ENCODE results near the gene CCDC171. TPM values are rescaled to one million over a fixed set of nuclear protein-coding genes. Genes with fewer than 3 reads are reported as not detected.

The CCDC171 gene
- total and polyA plus RNA-seq, 2 of the 13 experiments (the other 11 are each of a cell fraction or from before 2014, with no cell fraction given) = 0.95 to 2.5 TPM

DNA sequence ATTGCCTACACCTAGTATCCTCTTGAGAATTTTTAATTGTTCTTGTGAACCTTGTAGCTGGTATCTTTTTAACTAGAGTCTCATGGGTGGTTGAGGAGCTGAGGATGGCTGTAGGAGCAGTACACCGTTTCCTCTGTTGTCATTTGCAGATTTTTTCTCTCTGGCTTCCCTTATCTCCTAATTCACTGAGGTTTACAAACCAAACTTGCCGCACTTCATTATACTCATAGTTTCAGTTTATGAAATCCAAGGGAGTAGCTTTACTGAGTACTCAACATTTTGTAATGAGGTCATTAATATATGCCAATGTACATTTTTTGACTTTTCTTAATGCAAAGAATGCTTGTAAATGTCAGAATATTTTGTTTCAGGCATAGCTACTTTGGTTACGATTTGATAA, 154.2 kb downstream of the CCDC171 start:
- Histone ChIP-seq H4K20me1 (ENCODE audit: insufficient read depth, low read length) (no peaks in the 10 kb centered on the region), H3K27me3 (ENCODE audit: control insufficient read depth in 1 of 2, insufficient read depth in 2 of 2, low read length in 2 of 2) (no peaks in the 10 kb centered on the region), H3K9ac (ENCODE audit: insufficient read depth, low read depth, low read length) (no peak overlapping the region), H3K9me3 (ENCODE audit: low read length) (no peaks in the 10 kb centered on the region), H3K36me3 (replicated peaks in 1 of 2; ENCODE audit: control insufficient read depth in 1 of 2, insufficient read depth in 2 of 2, low read length in 2 of 2) (no peaks in the 10 kb centered on the region), H3K27ac (ENCODE audit: extremely low read length, insufficient read depth, low read length) (no peak overlapping the region), H3K4me3 (replicated peaks in 1 of 3; ENCODE audit: insufficient read depth in 1 of 3, low read depth in 2 of 3, low read length in 3 of 3) (no peak overlapping the region), H2AFZ (ENCODE audit: low read length) (no peak overlapping the region), H3K4me2 (ENCODE audit: low read depth, low read length) (no peak overlapping the region), H3K4me1 (ENCODE audit: insufficient read depth, low read length) (no peaks in the 10 kb centered on the region), H3K79me2 (ENCODE audit: insufficient read depth, low read length) (no peaks in the 10 kb centered on the region)
- ChIA-PET CTCF (ENCODE audit: low intra/inter-chr PET ratio, low total read pairs) (no interaction called here), POLR2A (no interaction called here)
- WGBS (ENCODE audit: low lambda C conversion rate) = 74% methylated on average over 3 of the region's 3 CpGs
- in situ Hi-C loops (cut with HindIII; ENCODE audit: extremely low pct_ligation_motif_present, low pct_unique_long_range_greater_than_20kb) = no loop called here
- BruUV-seq (replicated peaks) = no TSS peak
- TF ChIP-seq NFE2L2 (IDR thresholded peaks at IDR 0.05; ENCODE audit: low read length) (no peak), PHF20 (CRISPR knock-in tag; IDR thresholded peaks at IDR 0.05) (no peak), AGO2 (optimal IDR thresholded peaks at IDR 0.05; ENCODE audit: low read depth, low read length) (no peak), ZNF839 (CRISPR knock-in tag; IDR thresholded peaks at IDR 0.05; ENCODE audit: borderline replicate concordance) (no peak), RFXAP (CRISPR knock-in tag; IDR thresholded peaks at IDR 0.05; ENCODE audit: borderline replicate concordance) (no peak), NFYC (CRISPR knock-in tag; IDR thresholded peaks at IDR 0.05) (no peak), TP53 (CRISPR knock-in tag; conservative IDR thresholded peaks at IDR 0.05) (no peak), ZNF460 (CRISPR knock-in tag; IDR thresholded peaks at IDR 0.05; ENCODE audit: borderline replicate concordance) (no peak), CREB3 (CRISPR knock-in tag; IDR thresholded peaks at IDR 0.05) (no peak), GATA4 (IDR thresholded peaks at IDR 0.05; ENCODE audit: borderline replicate concordance, low read depth) (no peak), NR1H2 (CRISPR knock-in tag; IDR thresholded peaks at IDR 0.05; ENCODE audit: borderline replicate concordance, low read depth) (no peak), ZNF333 (CRISPR knock-in tag; IDR thresholded peaks at IDR 0.05; ENCODE audit: borderline replicate concordance) (no peak)
- TF ChIP-seq, protein P1, sequence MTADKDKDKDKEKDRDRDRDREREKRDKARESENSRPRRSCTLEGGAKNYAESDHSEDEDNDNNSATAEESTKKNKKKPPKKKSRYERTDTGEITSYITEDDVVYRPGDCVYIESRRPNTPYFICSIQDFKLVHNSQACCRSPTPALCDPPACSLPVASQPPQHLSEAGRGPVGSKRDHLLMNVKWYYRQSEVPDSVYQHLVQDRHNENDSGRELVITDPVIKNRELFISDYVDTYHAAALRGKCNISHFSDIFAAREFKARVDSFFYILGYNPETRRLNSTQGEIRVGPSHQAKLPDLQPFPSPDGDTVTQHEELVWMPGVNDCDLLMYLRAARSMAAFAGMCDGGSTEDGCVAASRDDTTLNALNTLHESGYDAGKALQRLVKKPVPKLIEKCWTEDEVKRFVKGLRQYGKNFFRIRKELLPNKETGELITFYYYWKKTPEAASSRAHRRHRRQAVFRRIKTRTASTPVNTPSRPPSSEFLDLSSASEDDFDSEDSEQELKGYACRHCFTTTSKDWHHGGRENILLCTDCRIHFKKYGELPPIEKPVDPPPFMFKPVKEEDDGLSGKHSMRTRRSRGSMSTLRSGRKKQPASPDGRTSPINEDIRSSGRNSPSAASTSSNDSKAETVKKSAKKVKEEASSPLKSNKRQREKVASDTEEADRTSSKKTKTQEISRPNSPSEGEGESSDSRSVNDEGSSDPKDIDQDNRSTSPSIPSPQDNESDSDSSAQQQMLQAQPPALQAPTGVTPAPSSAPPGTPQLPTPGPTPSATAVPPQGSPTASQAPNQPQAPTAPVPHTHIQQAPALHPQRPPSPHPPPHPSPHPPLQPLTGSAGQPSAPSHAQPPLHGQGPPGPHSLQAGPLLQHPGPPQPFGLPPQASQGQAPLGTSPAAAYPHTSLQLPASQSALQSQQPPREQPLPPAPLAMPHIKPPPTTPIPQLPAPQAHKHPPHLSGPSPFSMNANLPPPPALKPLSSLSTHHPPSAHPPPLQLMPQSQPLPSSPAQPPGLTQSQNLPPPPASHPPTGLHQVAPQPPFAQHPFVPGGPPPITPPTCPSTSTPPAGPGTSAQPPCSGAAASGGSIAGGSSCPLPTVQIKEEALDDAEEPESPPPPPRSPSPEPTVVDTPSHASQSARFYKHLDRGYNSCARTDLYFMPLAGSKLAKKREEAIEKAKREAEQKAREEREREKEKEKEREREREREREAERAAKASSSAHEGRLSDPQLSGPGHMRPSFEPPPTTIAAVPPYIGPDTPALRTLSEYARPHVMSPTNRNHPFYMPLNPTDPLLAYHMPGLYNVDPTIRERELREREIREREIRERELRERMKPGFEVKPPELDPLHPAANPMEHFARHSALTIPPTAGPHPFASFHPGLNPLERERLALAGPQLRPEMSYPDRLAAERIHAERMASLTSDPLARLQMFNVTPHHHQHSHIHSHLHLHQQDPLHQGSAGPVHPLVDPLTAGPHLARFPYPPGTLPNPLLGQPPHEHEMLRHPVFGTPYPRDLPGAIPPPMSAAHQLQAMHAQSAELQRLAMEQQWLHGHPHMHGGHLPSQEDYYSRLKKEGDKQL (CRISPR knock-in tag; IDR thresholded peaks at IDR 0.05; ENCODE audit: low read depth) = no peak
- TF ChIP-seq, protein P2, sequence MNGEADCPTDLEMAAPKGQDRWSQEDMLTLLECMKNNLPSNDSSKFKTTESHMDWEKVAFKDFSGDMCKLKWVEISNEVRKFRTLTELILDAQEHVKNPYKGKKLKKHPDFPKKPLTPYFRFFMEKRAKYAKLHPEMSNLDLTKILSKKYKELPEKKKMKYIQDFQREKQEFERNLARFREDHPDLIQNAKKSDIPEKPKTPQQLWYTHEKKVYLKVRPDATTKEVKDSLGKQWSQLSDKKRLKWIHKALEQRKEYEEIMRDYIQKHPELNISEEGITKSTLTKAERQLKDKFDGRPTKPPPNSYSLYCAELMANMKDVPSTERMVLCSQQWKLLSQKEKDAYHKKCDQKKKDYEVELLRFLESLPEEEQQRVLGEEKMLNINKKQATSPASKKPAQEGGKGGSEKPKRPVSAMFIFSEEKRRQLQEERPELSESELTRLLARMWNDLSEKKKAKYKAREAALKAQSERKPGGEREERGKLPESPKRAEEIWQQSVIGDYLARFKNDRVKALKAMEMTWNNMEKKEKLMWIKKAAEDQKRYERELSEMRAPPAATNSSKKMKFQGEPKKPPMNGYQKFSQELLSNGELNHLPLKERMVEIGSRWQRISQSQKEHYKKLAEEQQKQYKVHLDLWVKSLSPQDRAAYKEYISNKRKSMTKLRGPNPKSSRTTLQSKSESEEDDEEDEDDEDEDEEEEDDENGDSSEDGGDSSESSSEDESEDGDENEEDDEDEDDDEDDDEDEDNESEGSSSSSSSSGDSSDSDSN (CRISPR knock-in tag; IDR thresholded peaks at IDR 0.05) = no peak
- ATAC-seq (no peak), DNase-seq (ENCODE audit: low spot score) (no peak), FAIRE-seq (no peak)
- intact Hi-C loops (cut with micrococcal nuclease; ENCODE audit: unreplicated experiment) = no loop called here

All from HepG2 (cell line).